Measurements from ENCODE around the gene ADAMTS10.

- TF ChIP-seq CTCF (IDR thresholded peaks at IDR 0.05) (no peak), POLR2A (IDR thresholded peaks at IDR 0.05) (no peak)
These were observed 25.3 kb downstream of the ADAMTS10 start for GRCh38 chr19:8584965-8585893.
